Adipocyte (in vitro differentiated cells): ENCODE data around the gene PSEN2.

Experiments used
- DNase-seq: peaks from one replicate; pipeline ENCODE4 v3.0.0-alpha.2; 2015; ENCODE audit warnings: low read depth
- H3K27me3 ChIP-seq: replicated peaks from 2 replicates; pipeline ENCODE4 v1.7.0; 2013; ENCODE audit warnings: mild to moderate bottlenecking, low read length, moderate library complexity; ENCODE audit not compliant: control insufficient read depth, insufficient read depth
- H3K36me3 ChIP-seq: 2 replicates; pipeline ENCODE4 v1.7.0; 2013; ENCODE audit warnings: low read length, mild to moderate bottlenecking, moderate library complexity; ENCODE audit not compliant: control insufficient read depth, insufficient read depth, severe bottlenecking
- H3K4me1 ChIP-seq: 2 replicates; pipeline ENCODE4 v1.7.0; 2013; ENCODE audit warnings: mild to moderate bottlenecking, low read length, moderate library complexity; ENCODE audit not compliant: control insufficient read depth, insufficient read depth
- H3K4me3 ChIP-seq: 2 replicates; pipeline ENCODE4 v1.7.0; 2013; ENCODE audit warnings: mild to moderate bottlenecking, low read length, moderate library complexity
- H3K9ac ChIP-seq: 2 replicates; pipeline ENCODE4 v1.7.0; 2013; ENCODE audit warnings: mild to moderate bottlenecking, low read length, moderate library complexity
- H3K9me3 ChIP-seq: 2 replicates; pipeline ENCODE4 v1.7.0; 2013; ENCODE audit warnings: mild to moderate bottlenecking, low read length, moderate library complexity; ENCODE audit not compliant: control insufficient read depth

Gene PSEN2

DNA sequence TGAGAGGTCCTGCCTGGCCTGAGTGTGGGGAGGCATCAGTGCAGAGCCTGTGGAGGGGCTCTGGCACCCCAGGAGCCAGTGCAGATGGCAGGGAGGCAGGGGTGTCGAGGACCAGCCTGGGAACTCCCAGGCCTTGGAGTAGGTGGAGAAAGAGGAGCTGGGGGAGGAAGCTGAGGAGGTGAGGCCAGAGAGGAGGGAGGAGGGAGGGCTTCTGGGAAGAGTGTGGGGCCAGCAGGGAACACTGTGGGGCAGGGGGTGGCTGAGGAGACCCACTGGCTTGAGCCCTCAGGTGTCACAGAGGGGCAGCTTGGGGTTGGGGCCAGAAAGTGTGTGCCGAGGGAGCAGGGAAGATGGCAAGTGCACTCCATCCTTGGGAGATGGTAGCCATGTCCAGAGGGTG, 73.5 kb downstream of the PSEN2 start:
- H3K4me1 ChIP-seq: peaks cover 52% of the 10 kb centered on the region
- H3K27me3 ChIP-seq: no peaks in the 10 kb centered on the region
- no peak for DNase-seq
- no peak overlapping the region for H3K9ac ChIP-seq
- H3K4me3 ChIP-seq: no peak overlapping the region
- no peaks in the 10 kb centered on the region for H3K9me3 ChIP-seq
- no peaks in the 10 kb centered on the region for H3K36me3 ChIP-seq

- H3K9me3 ChIP-seq: no peaks in the 10 kb centered on the region
- no peaks in the 10 kb centered on the region for H3K36me3 ChIP-seq
- H3K4me1 ChIP-seq: peaks cover 52% of the 10 kb centered on the region
- no peak for DNase-seq
- no peaks in the 10 kb centered on the region for H3K27me3 ChIP-seq
- H3K4me3 ChIP-seq: no peak overlapping the region
- no peak overlapping the region for H3K9ac ChIP-seq
Observed at GRCh38 chr1:226945106-226945857, 74.9 kb downstream of the PSEN2 start.
